ENCODE results near the gene PEX7. TPM values are rescaled to one million over a fixed set of nuclear protein-coding genes. Genes with fewer than 3 reads are reported as not detected.

The PEX7 gene
- total and polyA plus RNA-seq, 2 experiments from 2014 or later = 11.8 to 13.5 TPM

DNA sequence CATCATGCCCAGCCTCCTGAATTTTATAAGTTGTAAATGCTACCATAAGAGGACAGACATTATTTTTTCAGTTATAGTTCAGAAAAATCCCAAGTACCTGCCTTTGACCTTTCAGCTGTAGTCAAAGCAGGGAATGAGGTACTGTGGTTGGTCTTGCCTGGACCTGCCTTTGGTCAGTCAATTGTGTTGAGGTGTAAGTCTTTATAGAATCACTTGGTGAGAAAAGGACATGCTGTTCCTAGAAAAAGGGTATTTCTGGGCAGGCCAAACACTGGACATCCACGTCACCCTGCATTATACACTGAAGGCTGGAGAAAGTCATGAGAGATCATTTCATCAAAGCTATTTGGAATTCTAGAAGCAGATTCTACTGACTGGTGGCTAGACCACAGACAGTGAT, 40.3 kb downstream of the PEX7 start (continued):
- TF ChIP-seq EZH2 (IDR thresholded peaks at IDR 0.05; ENCODE audit: low read depth, unreplicated experiment) = no peak
- TF ChIP-seq, protein P1, sequence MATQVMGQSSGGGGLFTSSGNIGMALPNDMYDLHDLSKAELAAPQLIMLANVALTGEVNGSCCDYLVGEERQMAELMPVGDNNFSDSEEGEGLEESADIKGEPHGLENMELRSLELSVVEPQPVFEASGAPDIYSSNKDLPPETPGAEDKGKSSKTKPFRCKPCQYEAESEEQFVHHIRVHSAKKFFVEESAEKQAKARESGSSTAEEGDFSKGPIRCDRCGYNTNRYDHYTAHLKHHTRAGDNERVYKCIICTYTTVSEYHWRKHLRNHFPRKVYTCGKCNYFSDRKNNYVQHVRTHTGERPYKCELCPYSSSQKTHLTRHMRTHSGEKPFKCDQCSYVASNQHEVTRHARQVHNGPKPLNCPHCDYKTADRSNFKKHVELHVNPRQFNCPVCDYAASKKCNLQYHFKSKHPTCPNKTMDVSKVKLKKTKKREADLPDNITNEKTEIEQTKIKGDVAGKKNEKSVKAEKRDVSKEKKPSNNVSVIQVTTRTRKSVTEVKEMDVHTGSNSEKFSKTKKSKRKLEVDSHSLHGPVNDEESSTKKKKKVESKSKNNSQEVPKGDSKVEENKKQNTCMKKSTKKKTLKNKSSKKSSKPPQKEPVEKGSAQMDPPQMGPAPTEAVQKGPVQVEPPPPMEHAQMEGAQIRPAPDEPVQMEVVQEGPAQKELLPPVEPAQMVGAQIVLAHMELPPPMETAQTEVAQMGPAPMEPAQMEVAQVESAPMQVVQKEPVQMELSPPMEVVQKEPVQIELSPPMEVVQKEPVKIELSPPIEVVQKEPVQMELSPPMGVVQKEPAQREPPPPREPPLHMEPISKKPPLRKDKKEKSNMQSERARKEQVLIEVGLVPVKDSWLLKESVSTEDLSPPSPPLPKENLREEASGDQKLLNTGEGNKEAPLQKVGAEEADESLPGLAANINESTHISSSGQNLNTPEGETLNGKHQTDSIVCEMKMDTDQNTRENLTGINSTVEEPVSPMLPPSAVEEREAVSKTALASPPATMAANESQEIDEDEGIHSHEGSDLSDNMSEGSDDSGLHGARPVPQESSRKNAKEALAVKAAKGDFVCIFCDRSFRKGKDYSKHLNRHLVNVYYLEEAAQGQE (IDR thresholded peaks at IDR 0.05; ENCODE audit: unreplicated experiment) = no peak
- no peak for TF ChIP-seq JUNB (IDR thresholded peaks at IDR 0.05; ENCODE audit: unreplicated experiment)
- TF ChIP-seq NANOG (IDR thresholded peaks at IDR 0.05; ENCODE audit: borderline replicate concordance) = no peak
- no peak for TF ChIP-seq ZNF114 (CRISPR knock-in tag; IDR thresholded peaks at IDR 0.05)
- TF ChIP-seq POLR2AphosphoS5 (IDR thresholded peaks at IDR 0.05; ENCODE audit: low read depth) = no peak
- TF ChIP-seq STAT1 (IDR thresholded peaks at IDR 0.05; ENCODE audit: unreplicated experiment) = no peak

DNA sequence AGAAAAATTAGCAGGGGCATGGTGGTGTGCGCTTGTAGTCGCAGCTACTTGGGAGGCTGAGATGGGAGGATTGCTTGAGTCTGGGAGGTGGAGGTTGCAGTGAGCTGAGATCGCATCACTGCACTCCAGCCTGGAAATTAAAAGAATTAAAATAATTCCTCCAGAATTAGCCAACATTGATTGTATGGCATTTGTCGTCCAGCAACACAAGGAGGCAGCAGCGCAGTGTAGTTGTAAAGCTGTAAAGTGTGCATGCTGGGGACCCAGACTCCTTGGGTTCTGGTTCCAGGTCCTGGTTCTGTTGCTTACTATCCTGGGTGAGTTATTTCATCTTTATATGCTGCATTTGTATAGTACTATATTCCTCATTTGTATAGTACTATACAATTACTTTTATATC, 41.4 kb downstream of the PEX7 start:
- TF ChIP-seq, protein P2, sequence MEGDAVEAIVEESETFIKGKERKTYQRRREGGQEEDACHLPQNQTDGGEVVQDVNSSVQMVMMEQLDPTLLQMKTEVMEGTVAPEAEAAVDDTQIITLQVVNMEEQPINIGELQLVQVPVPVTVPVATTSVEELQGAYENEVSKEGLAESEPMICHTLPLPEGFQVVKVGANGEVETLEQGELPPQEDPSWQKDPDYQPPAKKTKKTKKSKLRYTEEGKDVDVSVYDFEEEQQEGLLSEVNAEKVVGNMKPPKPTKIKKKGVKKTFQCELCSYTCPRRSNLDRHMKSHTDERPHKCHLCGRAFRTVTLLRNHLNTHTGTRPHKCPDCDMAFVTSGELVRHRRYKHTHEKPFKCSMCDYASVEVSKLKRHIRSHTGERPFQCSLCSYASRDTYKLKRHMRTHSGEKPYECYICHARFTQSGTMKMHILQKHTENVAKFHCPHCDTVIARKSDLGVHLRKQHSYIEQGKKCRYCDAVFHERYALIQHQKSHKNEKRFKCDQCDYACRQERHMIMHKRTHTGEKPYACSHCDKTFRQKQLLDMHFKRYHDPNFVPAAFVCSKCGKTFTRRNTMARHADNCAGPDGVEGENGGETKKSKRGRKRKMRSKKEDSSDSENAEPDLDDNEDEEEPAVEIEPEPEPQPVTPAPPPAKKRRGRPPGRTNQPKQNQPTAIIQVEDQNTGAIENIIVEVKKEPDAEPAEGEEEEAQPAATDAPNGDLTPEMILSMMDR (conservative IDR thresholded peaks at IDR 0.05; ENCODE audit: low read depth in 2 of 2) = peak; percentile 20 to 52; a peak in 2 of 4 replicates
- no peak for TF ChIP-seq EZH2 (IDR thresholded peaks at IDR 0.05; ENCODE audit: low read depth, unreplicated experiment)

DNA sequence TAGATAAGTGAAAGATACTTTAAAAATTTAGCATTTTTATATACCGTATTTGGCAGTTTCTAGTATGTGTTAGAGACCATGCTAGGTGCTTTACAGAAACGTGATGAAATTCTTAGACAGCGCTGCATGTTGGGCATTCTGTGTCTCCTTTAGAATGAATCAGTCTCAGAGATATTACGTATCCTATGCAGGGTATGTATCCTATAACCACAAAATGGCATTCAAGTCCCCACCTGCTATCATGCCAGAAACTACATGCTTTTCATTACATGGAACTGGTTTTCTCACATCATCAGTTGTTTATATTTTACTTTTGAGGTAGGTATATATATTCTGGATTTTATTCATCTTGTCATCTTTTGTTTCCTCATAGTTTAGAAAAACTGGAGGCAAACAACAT, 42.3 kb downstream of the PEX7 start:
- H3K27ac Mint-ChIP-seq = no peak overlapping the region
- no peak overlapping the region for H3K27ac ChIP-seq (ENCODE audit: low read depth)
- no peak overlapping the region for H3K4me2 ChIP-seq
- DNase-seq (ENCODE audit: low spot score) (no peak), ATAC-seq (no peak)
- H3F3A ChIP-seq (replicated peaks; ENCODE audit: low read depth) = no peaks in the 10 kb centered on the region
- no peaks in the 10 kb centered on the region for H3K36me3 Mint-ChIP-seq (ENCODE audit: low read depth)
- H3K4me3 ChIP-seq = no peak overlapping the region
- H4K20me1 ChIP-seq (replicated peaks; ENCODE audit: insufficient read depth) = no peaks in the 10 kb centered on the region
- no peaks in the 10 kb centered on the region for H3K36me3 ChIP-seq (ENCODE audit: insufficient read depth)
- no peaks in the 10 kb centered on the region for H3K79me2 ChIP-seq (replicated peaks; ENCODE audit: insufficient read depth)
- H3K27me3 ChIP-seq (ENCODE audit: insufficient read depth) = no peaks in the 10 kb centered on the region
- H3K9me3 Mint-ChIP-seq = no peaks in the 10 kb centered on the region
- no peak overlapping the region for H2AFZ ChIP-seq
- H3K4me1 ChIP-seq (ENCODE audit: insufficient read depth) = no peaks in the 10 kb centered on the region
- no peaks in the 10 kb centered on the region for H3K9me2 ChIP-seq (ENCODE audit: insufficient read depth)
- peaks cover 2% of the 10 kb centered on the region for H3K27me3 Mint-ChIP-seq (ENCODE audit: insufficient read depth, low read depth, poor library complexity)
- no peaks in the 10 kb centered on the region for H3K4me1 Mint-ChIP-seq
- H3K4me3 Mint-ChIP-seq = no peak overlapping the region
- TF ChIP-seq JUNB (IDR thresholded peaks at IDR 0.05; ENCODE audit: unreplicated experiment) (no peak), POLR2AphosphoS5 (IDR thresholded peaks at IDR 0.05; ENCODE audit: low read depth) (no peak), ZNF114 (CRISPR knock-in tag; IDR thresholded peaks at IDR 0.05) (no peak), EZH2 (IDR thresholded peaks at IDR 0.05; ENCODE audit: low read depth, unreplicated experiment) (no peak)
- TF ChIP-seq, protein P3, sequence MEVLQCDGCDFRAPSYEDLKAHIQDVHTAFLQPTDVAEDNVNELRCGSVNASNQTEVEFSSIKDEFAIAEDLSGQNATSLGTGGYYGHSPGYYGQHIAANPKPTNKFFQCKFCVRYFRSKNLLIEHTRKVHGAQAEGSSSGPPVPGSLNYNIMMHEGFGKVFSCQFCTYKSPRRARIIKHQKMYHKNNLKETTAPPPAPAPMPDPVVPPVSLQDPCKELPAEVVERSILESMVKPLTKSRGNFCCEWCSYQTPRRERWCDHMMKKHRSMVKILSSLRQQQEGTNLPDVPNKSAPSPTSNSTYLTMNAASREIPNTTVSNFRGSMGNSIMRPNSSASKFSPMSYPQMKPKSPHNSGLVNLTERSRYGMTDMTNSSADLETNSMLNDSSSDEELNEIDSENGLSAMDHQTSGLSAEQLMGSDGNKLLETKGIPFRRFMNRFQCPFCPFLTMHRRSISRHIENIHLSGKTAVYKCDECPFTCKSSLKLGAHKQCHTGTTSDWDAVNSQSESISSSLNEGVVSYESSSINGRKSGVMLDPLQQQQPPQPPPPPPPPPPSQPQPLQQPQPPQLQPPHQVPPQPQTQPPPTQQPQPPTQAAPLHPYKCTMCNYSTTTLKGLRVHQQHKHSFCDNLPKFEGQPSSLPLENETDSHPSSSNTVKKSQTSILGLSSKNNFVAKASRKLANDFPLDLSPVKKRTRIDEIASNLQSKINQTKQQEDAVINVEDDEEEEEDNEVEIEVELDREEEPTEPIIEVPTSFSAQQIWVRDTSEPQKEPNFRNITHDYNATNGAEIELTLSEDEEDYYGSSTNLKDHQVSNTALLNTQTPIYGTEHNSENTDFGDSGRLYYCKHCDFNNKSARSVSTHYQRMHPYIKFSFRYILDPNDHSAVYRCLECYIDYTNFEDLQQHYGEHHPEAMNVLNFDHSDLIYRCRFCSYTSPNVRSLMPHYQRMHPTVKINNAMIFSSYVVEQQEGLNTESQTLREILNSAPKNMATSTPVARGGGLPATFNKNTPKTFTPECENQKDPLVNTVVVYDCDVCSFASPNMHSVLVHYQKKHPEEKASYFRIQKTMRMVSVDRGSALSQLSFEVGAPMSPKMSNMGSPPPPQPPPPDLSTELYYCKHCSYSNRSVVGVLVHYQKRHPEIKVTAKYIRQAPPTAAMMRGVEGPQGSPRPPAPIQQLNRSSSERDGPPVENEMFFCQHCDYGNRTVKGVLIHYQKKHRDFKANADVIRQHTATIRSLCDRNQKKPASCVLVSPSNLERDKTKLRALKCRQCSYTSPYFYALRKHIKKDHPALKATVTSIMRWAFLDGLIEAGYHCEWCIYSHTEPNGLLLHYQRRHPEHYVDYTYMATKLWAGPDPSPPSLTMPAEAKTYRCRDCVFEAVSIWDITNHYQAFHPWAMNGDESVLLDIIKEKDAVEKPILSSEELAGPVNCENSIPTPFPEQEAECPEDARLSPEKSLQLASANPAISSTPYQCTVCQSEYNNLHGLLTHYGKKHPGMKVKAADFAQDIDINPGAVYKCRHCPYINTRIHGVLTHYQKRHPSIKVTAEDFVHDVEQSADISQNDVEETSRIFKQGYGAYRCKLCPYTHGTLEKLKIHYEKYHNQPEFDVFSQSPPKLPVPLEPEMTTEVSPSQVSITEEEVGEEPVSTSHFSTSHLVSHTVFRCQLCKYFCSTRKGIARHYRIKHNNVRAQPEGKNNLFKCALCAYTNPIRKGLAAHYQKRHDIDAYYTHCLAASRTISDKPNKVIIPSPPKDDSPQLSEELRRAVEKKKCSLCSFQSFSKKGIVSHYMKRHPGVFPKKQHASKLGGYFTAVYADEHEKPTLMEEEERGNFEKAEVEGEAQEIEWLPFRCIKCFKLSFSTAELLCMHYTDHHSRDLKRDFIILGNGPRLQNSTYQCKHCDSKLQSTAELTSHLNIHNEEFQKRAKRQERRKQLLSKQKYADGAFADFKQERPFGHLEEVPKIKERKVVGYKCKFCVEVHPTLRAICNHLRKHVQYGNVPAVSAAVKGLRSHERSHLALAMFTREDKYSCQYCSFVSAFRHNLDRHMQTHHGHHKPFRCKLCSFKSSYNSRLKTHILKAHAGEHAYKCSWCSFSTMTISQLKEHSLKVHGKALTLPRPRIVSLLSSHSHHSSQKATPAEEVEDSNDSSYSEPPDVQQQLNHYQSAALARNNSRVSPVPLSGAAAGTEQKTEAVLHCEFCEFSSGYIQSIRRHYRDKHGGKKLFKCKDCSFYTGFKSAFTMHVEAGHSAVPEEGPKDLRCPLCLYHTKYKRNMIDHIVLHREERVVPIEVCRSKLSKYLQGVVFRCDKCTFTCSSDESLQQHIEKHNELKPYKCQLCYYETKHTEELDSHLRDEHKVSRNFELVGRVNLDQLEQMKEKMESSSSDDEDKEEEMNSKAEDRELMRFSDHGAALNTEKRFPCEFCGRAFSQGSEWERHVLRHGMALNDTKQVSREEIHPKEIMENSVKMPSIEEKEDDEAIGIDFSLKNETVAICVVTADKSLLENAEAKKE (CRISPR knock-in tag; IDR thresholded peaks at IDR 0.05) = no peak

More for the DNA sequence above, 41.4 kb downstream of the PEX7 start:
- no peaks in the 10 kb centered on the region for H3K79me2 ChIP-seq (replicated peaks; ENCODE audit: insufficient read depth)
- H3K27me3 ChIP-seq (ENCODE audit: insufficient read depth) = no peaks in the 10 kb centered on the region
- no peak overlapping the region for H3K4me3 Mint-ChIP-seq
- no peaks in the 10 kb centered on the region for H3K4me1 Mint-ChIP-seq
- no peak overlapping the region for H3K4me3 ChIP-seq
- H4K20me1 ChIP-seq (replicated peaks; ENCODE audit: insufficient read depth) = no peaks in the 10 kb centered on the region
- no peak for ATAC-seq
- no peak overlapping the region for H3K27ac ChIP-seq (ENCODE audit: low read depth)
- no peak overlapping the region for H3K27ac Mint-ChIP-seq
- no peaks in the 10 kb centered on the region for H3F3A ChIP-seq (replicated peaks; ENCODE audit: low read depth)
- no peaks in the 10 kb centered on the region for H3K36me3 ChIP-seq (ENCODE audit: insufficient read depth)
- no peak overlapping the region for H2AFZ ChIP-seq
- no peak for DNase-seq (ENCODE audit: low spot score)
- H3K4me1 ChIP-seq (ENCODE audit: insufficient read depth) = no peaks in the 10 kb centered on the region
- no peaks in the 10 kb centered on the region for H3K36me3 Mint-ChIP-seq (ENCODE audit: low read depth)
- peaks cover 2% of the 10 kb centered on the region for H3K27me3 Mint-ChIP-seq (ENCODE audit: insufficient read depth, low read depth, poor library complexity)
- no peak overlapping the region for H3K4me2 ChIP-seq
- no peaks in the 10 kb centered on the region for H3K9me2 ChIP-seq (ENCODE audit: insufficient read depth)
- no peaks in the 10 kb centered on the region for H3K9me3 Mint-ChIP-seq
